ENCODE measurements around the gene GART. TPM values are rescaled to one million over a fixed set of nuclear protein-coding genes. Genes with fewer than 3 reads are reported as not detected.

Gene GART
- total and polyA plus RNA-seq, 2 of the 8 experiments (the other 6 are each of a cell fraction or from before 2014, with no cell fraction given): 23.1 to 231 TPM

- H4K5ac ChIP-seq (ENCODE audit: insufficient read length, low read depth, low read length): no peak overlapping the region
- H3K56ac ChIP-seq (replicated peaks; ENCODE audit: insufficient read length, low read depth, low read length): no peak overlapping the region
- no peaks in the 10 kb centered on the region for H3K79me2 ChIP-seq (ENCODE audit: control insufficient read depth in 1 of 2, insufficient read depth in 2 of 2, low read length in 2 of 2)
- H3K4me1 ChIP-seq (replicated peaks in 1 of 4; ENCODE audit: control insufficient read depth in 3 of 4, insufficient read depth in 4 of 4, low read length in 3 of 4): peaks cover 0 to 8% (median 0%) of the 10 kb centered on the region in 4 experiments; a peak in 1 of 7 replicates
- no peak for FAIRE-seq
- no peaks in the 10 kb centered on the region for H3K9me3 ChIP-seq (ENCODE audit: insufficient read depth in 2 of 2, low read depth in 1 of 2, low read length in 1 of 2)
- no peak overlapping the region for H3K14ac ChIP-seq (ENCODE audit: insufficient read length)
- H2BK12ac ChIP-seq (ENCODE audit: low read depth, low read length): no peak overlapping the region
- no peak for DNase-seq (ENCODE audit: low read depth in 1 of 2, low spot score in 2 of 2)
- no peak overlapping the region for H2BK5ac ChIP-seq (ENCODE audit: low read depth, low read length)
- H4K20me1 ChIP-seq (replicated peaks in 1 of 2; ENCODE audit: control insufficient read depth in 1 of 2, insufficient read depth in 2 of 2, low read length in 2 of 2): no peaks in the 10 kb centered on the region
- peaks cover 0 to 4% (median 0%) of the 10 kb centered on the region in 4 experiments; a peak in 2 of 8 replicates for H3K36me3 ChIP-seq (ENCODE audit: control insufficient read depth in 2 of 4, insufficient read depth in 4 of 4, low read length in 3 of 4)
- no peak overlapping the region for H2AK5ac ChIP-seq (ENCODE audit: low read depth, low read length)
- H4K8ac ChIP-seq (ENCODE audit: extremely low read depth, insufficient read depth, low read length): no peak overlapping the region
- no peak overlapping the region for H3K9ac ChIP-seq (replicated peaks in 1 of 4; ENCODE audit: extremely low read depth in 1 of 4, low read depth in 3 of 4, low read length in 3 of 4)
- no peak overlapping the region for H3K4me2 ChIP-seq (ENCODE audit: insufficient read depth in 1 of 2, low read depth in 2 of 2, low read length in 2 of 2)
- H3K27me3 ChIP-seq (replicated peaks in 1 of 4; ENCODE audit: control insufficient read depth in 3 of 4, extremely low read depth in 1 of 4, insufficient read depth in 3 of 4, low read length in 3 of 4): no peaks in the 10 kb centered on the region
- WGBS, 2 experiments (ENCODE audit: extremely low coverage in 1 of 2, insufficient coverage in 1 of 2, insufficient read length in 1 of 2, insufficient replicate concordance in 2 of 2, low coverage in 1 of 2, low lambda C conversion rate in 2 of 2, missing lambda C conversion rate in 1 of 2): 97% methylated on average over 3 of the region's 3 CpGs; no CpG with 5 or more reads in 1 of the 2 experiments
- no peak overlapping the region for H3K18ac ChIP-seq (ENCODE audit: extremely low read depth, low read length)
- ChIA-PET POLR2A (ENCODE audit: partially characterized antibody) (interaction anchor here (0.6 kb wide), 1 partner anchor 11 kb away, joined by 3 read pairs; no protein-coding TSS in a partner anchor), CTCF (ENCODE audit: partially characterized antibody) (no interaction called here)
- H4K91ac ChIP-seq (replicated peaks; ENCODE audit: insufficient read length, low read length): no peak overlapping the region
- H2BK20ac ChIP-seq (ENCODE audit: low read length): no peak overlapping the region
- no peak overlapping the region for H3K23ac ChIP-seq (ENCODE audit: insufficient read length)
- no peak overlapping the region for H2AFZ ChIP-seq (ENCODE audit: low read length)
- no peak overlapping the region for H3K4ac ChIP-seq (replicated peaks; ENCODE audit: insufficient read length, low read depth, low read length)
- H3K23me2 ChIP-seq (ENCODE audit: low read depth, low read length): peaks cover 7% of the 10 kb centered on the region
- no peaks in the 10 kb centered on the region for H3K79me1 ChIP-seq (ENCODE audit: low read depth, low read length)
- no peak overlapping the region for H3K27ac ChIP-seq (ENCODE audit: low read depth, low read length)
- no peak overlapping the region for H3K4me3 ChIP-seq (ENCODE audit: extremely low read depth in 1 of 4, insufficient read depth in 2 of 4, low read depth in 3 of 4, low read length in 4 of 4)
- H2BK15ac ChIP-seq (ENCODE audit: low read length): no peak overlapping the region
- H2BK120ac ChIP-seq (replicated peaks; ENCODE audit: low read depth, low read length): no peak overlapping the region
- TF ChIP-seq ATF2 (IDR thresholded peaks at IDR 0.05; ENCODE audit: low read length): no peak
- TF ChIP-seq HDAC2 (IDR thresholded peaks at IDR 0.05; ENCODE audit: borderline replicate concordance in 1 of 2, low read depth in 2 of 2, low read length in 2 of 2): no peak
- TF ChIP-seq TAF1 (IDR thresholded peaks at IDR 0.05; ENCODE audit: low read depth, low read length): no peak
- no peak for TF ChIP-seq GABPA (IDR thresholded peaks at IDR 0.05; ENCODE audit: borderline replicate concordance, insufficient read depth, low read length)
Measured at GRCh38 chr21:33493756-33494155, 48.2 kb downstream of the GART start.
